Stimulated activated CD8-positive, alpha-beta memory T cell treated with anti-CD3 and anti-CD28 coated beads, Interleukin-4, amount 100 ng/mL, for 24 hours (primary cell): Measurements from ENCODE around the gene MRPS18A.

Source experiments
- DNase-seq: peaks from one replicate; pipeline ENCODE4 v3.0.0-alpha.2; 2020; ENCODE audit warnings: low read depth

MRPS18A gene

GRCh38 chr6:43698584-43699349 lies 11.2 kb upstream of the MRPS18A start:
- no peak for DNase-seq

- no peak for DNase-seq
Measured at GRCh38 chr6:43697421-43697820, 9.8 kb upstream of the MRPS18A start.

- DNase-seq: no peak
Measured at GRCh38 chr6:43695967-43696291, 8.3 kb upstream of the MRPS18A start.

GRCh38 chr6:43695215-43695966 lies 7.8 kb upstream of the MRPS18A start:
- DNase-seq: no peak

GRCh38 chr6:43689421-43689820 lies 1.8 kb upstream of the MRPS18A start:
- no peak for DNase-seq

- no peak for DNase-seq
Measured at GRCh38 chr6:43687079-43687436, 533 bp downstream of the MRPS18A start.

- DNase-seq: no peak
Measured at GRCh38 chr6:43683708-43684455, 3.7 kb downstream of the MRPS18A start.

GRCh38 chr6:43682724-43683429 lies 4.7 kb downstream of the MRPS18A start:
- DNase-seq: no peak

- no peak for DNase-seq
Measured at GRCh38 chr6:43681303-43681702, 6.3 kb downstream of the MRPS18A start.

GRCh38 chr6:43680308-43681200 lies 7.0 kb downstream of the MRPS18A start:
- DNase-seq: no peak

- DNase-seq: no peak
Measured at GRCh38 chr6:43679057-43679456, 8.5 kb downstream of the MRPS18A start.

- no peak for DNase-seq
Measured at GRCh38 chr6:43678341-43678740, 9.2 kb downstream of the MRPS18A start.

- DNase-seq: no peak
Measured at GRCh38 chr6:43677759-43678158, 9.8 kb downstream of the MRPS18A start.

GRCh38 chr6:43676962-43677606 lies 10.5 kb downstream of the MRPS18A start:
- DNase-seq: no peak

- no peak for DNase-seq
Measured at GRCh38 chr6:43674921-43675320, 12.7 kb downstream of the MRPS18A start.

- no peak for DNase-seq
Measured at GRCh38 chr6:43674291-43674690, 13.3 kb downstream of the MRPS18A start.

- no peak for DNase-seq
Measured at GRCh38 chr6:43673444-43674084, 14.0 kb downstream of the MRPS18A start.

GRCh38 chr6:43671801-43672690 lies 15.5 kb downstream of the MRPS18A start:
- no peak for DNase-seq
